ENCODE data around the gene GTF2A1.

Gene GTF2A1

DNA sequence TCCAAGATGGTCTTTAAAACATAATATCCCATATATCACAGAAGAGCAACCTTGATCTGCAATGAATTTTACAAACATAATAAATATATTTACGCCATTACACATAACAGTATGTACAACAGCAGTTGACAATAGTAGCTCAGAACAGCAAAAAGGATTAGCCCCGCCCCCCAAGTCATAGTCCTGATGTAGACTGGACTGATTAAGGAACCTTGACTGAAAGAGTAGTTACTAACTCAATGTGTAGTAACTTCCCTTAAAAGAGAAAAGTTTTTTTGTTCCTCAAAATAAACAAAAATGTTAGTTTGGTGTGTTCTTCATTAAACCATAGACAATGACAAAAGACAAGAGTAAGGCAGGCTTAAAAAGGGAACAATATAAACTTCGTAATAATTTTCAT is 44.5 kb downstream of the GTF2A1 start:
- no peak for DNase-seq

DNA sequence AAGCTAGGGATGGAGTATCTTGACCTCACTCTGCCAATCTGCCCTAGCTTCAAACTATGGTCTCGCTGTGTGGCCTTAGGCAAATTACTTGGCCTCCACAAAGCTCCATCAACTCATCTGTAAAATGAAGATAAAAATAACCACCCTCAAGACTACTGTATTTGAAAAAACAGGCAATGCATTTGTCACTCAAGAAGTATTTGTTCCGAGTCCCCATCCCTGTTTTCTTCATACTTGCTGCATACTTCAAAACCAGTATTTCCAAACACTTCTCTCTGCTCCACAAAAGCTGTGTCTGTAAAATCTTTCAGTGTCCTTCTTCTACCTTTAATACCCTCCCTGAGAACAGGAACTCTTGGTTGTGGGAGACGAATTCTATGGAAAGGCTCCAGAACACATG is 47.9 kb downstream of the GTF2A1 start:
- no peak for DNase-seq

DNA sequence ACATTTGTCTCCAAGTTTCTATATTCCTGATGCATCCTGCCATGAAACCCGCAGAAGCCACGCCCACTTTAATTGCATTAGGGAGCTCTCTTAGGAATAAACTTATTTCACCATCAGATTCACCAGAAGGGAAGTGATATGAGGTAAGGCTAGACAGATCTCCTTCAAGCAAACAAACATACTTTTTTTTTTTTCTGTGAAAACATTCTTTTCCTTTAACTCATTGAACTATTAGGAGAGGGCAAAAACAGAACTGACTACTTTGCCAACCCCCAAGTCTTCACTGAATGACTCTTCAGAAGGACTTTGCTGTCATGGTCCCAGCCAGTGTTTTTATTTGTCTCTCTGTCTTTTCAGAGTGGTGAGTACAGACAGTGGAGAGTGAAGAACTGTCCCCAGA is 48.4 kb downstream of the GTF2A1 start:
- no peak for DNase-seq

DNA sequence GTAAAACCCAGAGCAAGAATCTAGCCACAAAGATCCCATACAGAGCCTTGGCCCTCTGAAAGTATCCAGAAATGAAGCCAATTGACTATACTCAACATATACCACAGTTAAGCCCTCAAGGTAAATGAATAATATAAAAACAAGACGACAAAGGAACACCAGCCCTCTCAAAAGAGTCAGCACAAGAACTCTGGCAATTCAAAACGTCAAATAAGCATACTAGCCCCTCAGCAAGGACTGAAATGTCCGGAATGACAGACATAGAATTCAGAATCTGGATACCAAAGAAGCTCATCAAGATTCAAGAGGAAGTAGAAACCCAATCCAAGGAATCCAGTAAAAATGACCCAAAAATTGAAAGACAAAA is 49.9 kb downstream of the GTF2A1 start:
- DNase-seq: no peak

DNA sequence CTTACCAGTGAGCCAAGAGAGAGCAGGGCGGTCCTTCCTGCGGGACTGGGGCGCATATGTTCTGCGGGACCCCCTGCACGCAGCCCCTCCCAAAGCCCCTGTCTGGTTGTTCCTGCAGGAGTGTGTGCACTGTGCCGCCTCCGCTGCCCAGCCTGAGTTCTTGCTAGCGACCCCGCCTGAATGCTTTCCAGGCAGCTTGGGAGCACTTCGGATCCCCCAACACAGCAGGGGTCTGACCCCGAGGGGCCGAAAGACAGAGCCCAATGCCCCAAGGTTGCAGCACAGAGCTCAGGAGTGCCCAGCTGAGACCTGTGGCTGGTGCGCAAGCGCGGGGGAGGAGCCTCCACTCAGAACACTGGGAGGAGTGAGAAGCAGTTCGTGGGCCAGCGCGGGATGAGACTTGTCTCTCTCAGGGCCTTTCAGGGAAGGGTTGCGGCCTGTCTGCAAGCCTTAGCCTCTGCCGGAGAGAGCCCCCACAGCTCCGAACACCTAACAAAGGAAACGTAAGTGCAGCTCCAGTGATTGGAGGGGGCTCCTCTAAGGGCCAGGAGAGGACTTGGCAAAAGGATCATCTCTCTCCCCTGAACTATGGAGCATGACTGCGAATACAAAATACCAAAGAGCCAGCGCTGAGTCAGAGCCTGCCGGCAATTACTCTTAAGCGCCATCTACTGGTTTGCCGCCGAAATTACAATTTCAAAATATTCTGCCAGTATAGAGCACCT is 50.5 kb downstream of the GTF2A1 start:
- DNase-seq: peak; percentile 69 to 97 (median 93)

DNA sequence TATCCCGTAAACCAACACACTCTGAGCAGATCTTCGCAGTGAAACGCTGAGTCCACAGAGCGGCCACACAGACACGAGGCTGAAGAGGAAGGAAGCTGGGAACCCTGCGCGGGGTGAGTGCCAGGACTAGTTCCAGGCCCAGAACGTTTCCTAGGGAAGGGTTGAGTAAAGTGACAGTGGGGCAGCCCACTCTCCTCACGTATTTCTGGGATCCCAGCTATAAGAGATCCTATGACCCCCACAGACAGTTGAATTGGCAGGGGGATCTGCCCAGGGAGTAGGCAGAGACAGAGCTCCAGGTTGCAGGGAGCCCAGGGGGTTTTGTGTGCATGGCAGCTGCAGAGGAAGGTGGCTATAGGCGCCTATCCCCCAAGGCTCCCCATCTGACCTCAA is 51.1 kb downstream of the GTF2A1 start:
- peak in 11 of 14 donors; percentile 38 to 78 (median 70) for DNase-seq

DNA sequence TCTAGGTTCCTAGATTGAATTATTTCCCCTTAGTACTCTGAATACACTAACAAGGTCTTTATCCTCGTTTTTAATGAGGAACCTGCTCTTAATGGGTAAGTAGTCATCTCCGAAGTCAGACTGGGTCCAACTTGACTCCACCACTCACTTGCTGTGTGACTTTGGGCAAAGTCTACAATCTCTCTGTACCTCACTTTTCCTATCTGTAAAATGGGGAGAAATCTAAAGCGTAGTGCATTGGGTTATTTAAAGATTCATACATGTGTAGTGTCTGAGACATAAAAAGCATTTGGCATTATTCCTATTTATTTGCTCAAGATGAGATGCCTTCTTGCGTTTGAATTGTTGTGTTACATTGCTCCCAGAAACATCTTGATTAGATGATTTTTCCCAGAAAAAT is 51.5 kb downstream of the GTF2A1 start:
- DNase-seq: no peak

DNA sequence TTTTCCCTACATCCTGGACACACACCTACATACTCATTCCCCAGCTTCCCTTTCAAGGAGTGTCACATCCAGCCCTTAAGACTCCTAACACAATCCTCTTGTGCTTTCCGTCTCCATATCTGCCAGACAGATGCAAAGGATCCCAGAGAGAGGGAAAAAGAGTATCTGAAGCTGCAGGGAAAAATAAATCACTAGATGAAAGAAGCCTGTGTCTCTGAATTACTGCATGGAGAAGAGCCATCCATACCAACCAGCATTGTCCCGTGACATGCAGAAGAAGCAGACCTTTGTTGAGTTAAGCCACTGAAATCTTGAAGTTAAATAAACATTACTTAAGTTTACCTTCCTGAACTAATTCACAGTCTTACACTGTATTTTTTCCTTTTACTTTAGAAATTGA is 54.6 kb downstream of the GTF2A1 start:
- DNase-seq: no peak

DNA sequence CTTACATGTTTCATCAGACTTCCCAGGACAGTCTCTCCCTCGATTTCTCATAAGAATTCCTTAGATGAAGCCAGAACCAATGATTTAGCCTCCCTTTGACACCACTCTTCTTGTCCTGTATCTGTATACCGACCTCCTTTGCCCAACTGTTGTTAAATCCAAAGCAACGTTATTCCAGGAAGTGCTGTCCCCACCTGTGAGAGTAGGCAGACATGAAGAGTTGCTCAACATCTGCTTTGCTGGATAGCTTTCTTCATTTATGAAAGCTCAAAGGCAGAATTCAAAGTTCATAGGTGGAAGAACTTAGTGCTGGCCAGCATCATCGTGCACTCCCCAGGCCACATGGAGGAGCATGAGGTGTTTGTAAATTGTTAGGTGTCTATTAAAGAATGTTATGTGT is 55.6 kb downstream of the GTF2A1 start:
- DNase-seq: no peak

DNA sequence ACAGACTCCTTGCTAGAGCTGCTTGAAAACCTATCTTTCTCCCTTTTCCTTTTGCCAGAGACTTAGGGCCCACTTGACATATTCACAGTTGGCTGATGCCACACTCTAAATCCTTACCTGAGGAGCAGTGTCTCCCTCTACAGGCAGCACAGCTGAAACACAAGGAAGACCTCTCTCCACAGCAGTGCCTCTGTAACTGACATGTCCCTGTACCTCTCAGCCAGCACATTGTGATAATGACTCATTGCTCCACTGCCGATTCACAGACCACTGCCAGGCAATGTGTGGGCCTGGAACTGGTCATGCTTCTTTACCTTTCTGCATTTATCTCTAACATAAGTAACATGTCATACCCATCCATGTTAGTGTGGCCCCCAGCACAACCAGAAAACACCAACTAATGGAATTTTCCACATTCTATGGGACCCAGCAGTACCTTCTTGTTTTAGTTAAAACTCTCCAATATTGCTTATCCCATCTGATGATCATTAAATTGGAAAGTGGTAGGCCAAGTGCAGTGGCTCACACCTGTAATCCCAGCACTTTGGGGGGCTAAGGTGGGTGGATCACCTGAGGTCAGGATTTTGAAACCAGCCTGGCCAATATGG is 56.5 kb downstream of the GTF2A1 start:
- peak in 3 of 14 donors; percentile 8 to 15 (median 15) for DNase-seq

DNA sequence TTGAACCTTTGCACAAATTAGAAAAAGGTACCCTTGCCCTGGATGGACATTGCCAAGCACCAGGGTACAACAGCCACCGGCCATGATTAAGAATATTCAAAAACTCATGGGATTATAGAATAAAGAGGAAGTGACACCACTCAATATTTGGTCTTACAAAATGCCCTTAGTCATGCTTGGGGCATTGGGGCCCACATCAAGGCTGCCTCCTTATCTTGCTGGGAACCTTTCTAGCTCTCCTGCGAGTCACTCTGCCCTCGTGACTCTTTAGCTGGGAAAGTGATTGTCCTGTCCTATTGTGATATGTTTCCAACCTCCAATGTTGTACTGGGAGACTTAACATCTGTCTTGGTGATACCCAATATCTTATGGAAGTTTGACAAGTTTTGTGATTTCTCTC is 57.8 kb downstream of the GTF2A1 start:
- DNase-seq: no peak

DNA sequence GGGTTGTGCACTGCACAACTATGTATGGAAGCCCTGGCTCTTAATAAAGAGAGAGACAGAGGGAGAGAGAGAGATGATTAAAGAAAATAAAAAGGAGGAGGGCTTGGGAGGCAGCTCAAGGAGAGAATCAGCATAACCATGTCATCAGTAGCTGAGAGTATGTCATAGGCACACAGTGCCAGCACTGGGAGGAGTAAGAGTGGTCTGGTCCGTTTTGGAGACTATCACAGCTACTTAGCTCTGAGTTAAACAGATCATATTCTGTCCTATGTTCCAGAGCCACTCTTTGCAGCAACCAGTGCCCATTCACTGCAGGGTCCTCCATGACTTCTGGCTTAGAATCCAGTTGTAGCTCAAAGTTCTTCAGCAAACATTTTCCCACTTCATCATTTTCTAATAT is 59.0 kb downstream of the GTF2A1 start:
- DNase-seq: no peak

DNA sequence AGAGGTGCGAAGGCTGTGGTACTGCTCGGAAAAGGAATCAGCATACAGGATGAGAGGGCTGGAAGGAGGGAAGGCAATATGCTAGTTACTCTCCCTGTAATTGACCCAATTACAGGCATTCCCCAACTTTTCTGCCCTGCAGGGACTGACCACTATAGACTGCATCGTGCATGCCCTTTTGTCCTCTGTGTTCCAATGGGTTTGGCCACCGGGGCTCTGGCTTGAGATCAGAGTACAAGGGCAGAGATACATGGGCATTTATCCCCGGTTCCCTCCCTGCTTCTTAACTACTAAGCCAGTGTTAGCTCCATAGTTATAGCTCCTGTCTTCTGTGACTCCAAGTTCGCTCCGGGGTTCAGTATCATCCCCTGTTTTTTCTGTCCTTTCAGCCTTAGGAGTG is 59.7 kb downstream of the GTF2A1 start:
- no peak for DNase-seq

DNA sequence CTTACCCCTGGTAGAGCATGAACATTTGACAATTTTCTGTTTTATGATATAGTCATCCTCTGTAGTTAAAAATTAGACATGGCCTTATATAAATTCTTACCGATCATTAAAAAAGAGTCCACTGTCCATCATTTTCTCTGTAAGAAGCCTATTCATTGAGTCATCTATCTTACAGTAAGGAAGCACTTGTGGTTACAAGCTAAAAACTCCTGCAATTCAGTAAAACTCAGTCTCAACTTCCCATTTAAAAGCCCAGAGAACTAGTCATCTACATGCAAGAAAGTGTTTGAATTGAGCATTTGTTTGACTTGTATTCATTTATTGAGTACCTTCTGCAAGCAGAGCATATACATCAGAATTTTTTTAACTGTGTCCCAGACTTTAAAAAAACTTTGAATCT is 63.3 kb downstream of the GTF2A1 start:
- no peak for DNase-seq

DNA sequence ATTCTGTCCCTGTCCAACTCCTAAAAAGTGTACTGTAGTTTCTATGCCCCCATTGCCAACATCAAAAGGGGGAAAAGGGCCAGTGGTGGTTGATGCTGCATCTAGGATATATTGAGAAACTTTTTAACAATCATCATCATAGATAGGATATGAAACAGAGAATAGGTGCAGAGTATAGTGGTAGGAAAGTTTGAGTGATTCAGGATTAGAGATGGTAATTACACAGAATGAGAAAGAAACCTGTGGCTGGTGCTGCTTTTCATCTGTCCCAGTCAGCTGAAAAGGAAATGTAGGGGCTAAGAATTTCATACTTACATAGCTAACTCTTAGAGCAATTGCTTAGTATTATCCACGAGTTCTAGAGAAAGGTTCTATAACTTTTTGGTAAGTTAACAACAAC is 67.6 kb downstream of the GTF2A1 start:
- DNase-seq: no peak

DNA sequence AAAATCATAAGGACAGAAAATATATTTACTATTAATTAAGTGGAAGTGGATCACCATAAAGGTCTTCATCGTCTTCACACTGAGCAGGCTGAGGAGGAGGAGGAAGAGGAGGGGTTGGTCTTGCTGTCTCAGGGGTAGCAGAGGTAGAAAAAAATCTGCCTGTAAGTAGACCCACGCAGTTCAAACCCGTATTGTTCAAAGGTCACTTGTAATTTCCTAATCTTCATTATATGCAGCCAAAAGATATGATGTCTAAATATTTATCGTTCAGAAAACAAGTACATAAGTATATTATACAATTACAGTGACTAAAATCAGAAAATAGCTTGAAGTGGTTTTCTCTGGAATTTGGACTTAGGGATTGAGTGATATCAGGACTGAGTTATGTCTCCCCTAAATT is 72.1 kb downstream of the GTF2A1 start:
- DNase-seq: no peak

DNA sequence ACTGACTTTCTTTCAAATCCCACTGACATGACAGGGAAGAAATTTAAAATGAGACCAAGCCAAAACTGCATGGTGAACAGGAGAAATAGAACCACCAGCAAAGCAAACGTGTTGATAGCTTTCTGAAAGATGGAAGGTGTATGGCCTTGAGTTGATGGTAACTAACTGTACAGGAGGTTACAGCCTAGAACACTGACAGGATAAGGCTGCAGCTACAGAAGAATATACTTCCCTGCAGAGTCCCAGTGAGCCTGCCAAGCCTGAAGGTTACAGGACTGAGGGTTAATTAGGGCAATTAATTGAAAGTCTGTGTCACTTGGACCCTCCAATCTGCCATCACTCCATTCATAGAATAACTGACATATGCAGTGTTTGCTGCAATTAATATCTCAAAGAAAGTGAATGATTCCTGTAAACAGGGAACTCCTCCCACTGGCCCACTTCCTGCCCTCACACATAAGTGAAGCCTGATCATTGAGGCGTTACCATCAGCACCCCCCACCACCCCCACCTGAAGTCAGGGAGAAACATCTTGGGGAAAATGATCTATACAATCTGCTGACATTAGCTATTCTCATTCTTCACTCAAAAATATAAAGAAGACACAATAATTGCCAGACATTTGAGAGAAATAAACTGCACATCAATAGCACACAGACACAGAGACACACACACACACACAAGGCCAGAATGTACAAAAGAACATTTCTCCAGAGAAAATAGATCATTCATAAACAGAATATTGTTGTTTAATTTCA is 73.4 kb downstream of the GTF2A1 start:
- DNase-seq: no peak

DNA sequence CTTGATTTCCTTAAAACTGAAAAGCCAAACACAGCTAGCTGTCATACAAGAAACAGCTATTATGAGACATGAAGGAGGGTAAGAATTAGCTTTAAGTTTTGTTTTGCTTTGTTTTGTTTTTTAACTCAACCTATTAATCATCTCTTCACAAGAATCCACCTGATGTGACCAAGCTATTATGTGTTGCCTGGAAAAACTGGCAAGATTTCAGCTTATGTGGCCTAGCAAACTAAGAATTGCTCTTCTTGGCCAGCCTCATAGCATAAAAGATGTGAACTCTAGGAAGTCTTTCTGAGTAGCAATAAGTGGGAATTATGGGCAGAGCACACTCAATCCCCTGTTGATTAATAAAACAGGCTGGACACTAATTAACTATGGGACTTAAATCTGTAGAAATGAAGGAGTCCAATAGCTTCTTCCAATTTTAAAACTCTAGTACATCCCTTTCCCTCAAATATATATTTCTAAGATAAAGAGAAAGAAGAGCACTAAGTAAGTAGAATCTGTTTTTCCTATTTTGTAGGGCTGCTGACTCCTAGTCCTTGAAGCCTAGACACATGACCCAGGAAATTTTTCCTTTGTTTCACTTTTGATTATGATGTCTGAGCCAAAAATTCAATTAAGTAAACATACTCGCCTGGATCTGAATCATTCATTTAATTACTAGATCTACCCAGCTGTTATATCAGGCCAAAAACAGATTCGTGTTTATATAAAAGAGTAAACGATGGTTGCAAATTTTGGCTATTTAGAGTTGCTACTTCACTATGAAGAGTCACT is 75.7 kb downstream of the GTF2A1 start:
- DNase-seq: no peak

DNA sequence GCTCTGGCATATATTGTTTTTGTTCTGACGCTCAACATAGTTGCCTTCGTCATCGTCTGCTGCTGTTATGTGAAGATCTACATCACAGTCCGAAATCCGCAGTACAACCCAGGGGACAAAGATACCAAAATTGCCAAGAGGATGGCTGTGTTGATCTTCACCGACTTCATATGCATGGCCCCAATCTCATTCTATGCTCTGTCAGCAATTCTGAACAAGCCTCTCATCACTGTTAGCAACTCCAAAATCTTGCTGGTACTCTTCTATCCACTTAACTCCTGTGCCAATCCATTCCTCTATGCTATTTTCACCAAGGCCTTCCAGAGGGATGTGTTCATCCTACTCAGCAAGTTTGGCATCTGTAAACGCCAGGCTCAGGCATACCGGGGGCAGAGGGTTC is 77.0 kb downstream of the GTF2A1 start:
- DNase-seq: no peak

DNA sequence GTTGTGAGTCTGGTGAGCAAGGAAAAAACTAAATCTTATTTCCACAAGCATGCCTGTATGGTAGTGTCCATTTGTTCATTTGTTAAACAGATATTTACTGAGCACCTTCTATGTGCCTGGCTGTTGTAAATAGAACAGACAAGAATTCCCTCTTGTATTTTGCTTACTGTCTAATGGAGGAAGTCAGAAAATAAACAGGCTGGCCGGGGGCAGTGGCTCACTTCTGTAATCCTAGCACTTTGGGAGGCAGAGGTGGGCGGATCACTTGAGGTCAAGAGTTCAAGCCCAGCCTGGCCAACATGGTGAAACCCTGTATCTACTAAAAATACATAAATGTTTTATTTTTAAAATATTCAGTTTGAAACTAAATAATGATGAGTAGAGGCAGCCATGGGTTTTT is 79.3 kb downstream of the GTF2A1 start:
- DNase-seq: no peak

DNA sequence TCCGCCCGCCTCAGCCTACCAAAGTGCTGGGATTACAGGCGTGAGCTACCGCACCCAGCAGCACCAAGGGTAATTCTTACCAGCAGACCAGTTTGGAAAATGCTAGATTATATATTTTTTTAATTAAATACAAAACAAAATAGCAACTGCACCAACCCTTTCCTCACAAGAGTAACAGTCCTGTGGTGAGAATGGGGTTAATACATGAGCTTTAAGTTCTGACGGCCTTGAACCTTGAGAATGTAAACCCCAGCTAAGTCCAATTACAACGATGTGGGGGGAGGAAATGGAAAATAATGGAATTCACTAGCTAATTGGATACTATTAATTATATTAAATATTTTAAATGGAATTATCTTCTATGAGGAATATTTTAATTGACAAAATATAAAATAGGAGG is 82.3 kb downstream of the GTF2A1 start:
- no peak for DNase-seq

DNA sequence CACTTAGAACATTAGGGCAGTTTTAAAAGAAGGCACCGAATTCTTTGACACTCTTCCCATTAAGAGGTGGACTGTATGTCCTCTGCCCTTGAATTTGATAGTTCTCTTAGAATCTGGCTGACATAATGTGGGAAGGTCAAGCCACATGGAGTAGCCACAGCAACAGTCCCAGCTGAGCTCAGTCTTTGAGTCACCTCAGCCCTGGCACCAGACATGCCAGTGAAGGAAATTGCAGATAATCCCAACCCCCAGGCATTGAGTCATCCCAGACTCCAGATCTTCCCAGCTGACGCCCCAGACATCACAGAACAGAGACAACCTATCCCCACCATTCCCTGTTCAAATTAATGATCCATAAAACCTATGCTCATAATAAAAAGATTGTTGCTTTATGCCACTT is 83.4 kb downstream of the GTF2A1 start:
- DNase-seq: no peak

DNA sequence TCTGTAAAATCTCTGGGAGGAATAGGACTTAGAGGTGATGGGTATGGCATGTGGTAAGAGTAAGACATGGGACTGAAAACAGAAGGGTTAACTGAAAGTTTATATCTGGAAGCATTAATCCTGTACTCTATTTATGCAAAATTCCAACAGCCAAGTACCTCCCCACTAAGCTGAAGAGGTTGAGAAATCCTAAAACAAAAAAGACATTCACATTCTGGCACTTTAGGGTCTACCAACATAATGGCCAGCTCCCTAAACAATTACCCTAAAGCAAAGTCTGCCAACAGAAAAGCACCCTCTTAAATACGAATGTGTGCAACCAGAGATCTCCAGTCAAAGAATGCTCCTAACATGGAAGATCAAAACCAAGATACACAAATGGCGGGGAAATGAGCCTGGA is 87.4 kb downstream of the GTF2A1 start:
- DNase-seq: no peak
